Breast epithelium (tissue), 4 donors: ENCODE data around the gene LPP. TPM values are rescaled to one million over a fixed set of nuclear protein-coding genes. Genes with fewer than 3 reads are reported as not detected.

Source experiments
- DNase-seq, 2 donors: peaks; one replicate each; pipeline ENCODE4 v3.0.0-alpha.2; 2019; ENCODE audit warnings: low spot score in 2 of 2
- H3K27ac ChIP-seq, 2 donors: fragments of 200-600 bp; sonication (generic) in 1 of 2; one replicate each; pipeline ENCODE4 v1.5.1; 2016 to 2019; ENCODE audit warnings: mild to moderate bottlenecking in 1 of 2
- H3K27me3 ChIP-seq, 2 donors: fragments of 200-600 bp; sonication (generic) in 1 of 2; one replicate each; pipeline versions ENCODE4 v1.5.1 to v1.6.0; 2017 to 2019; ENCODE audit warnings: control low read depth in 1 of 2, mild to moderate bottlenecking in 1 of 2
- H3K36me3 ChIP-seq: fragments of 200-600 bp; one replicate; pipeline ENCODE4 v1.5.1; 2019
- H3K4me1 ChIP-seq, 2 donors: fragments of 200-600 bp; sonication (generic); one replicate each; pipeline ENCODE4 v1.5.1; 2016 to 2019; ENCODE audit warnings: control low read depth in 1 of 2
- H3K4me3 ChIP-seq, 3 donors: fragments of 200-600 bp; sonication (generic); 1 replicate in 2 of 3; 2 replicates in 1 of 3; pipeline ENCODE4 v1.5.1; 2016 to 2019; ENCODE audit warnings: mild to moderate bottlenecking in 3 of 3, moderate library complexity in 2 of 3
- H3K9me3 ChIP-seq, 2 donors: fragments of 200-600 bp; sonication (generic) in 1 of 2; one replicate each; pipeline ENCODE4 v1.5.1; 2016 to 2019; ENCODE audit warnings: control low read depth in 1 of 2
- CTCF ChIP-seq, 3 donors: fragments of 450-650 bp; IDR thresholded peaks; one replicate each; pipeline ENCODE4 v1.5.1; 2016 to 2017; ENCODE audit warnings: antibody characterized with exemption in 3 of 3, mild to moderate bottlenecking in 3 of 3, moderate library complexity in 3 of 3
- POLR2A ChIP-seq: fragments of 450-650 bp; IDR thresholded peaks from one replicate; pipeline ENCODE4 v1.6.1; 2016; ENCODE audit warnings: antibody characterized with exemption, mild to moderate bottlenecking, moderate library complexity
- POLR2AphosphoS5 ChIP-seq, 3 donors: sonication (generic); formaldehyde crosslinking; IDR thresholded peaks; one replicate each; pipeline ENCODE4 v1.6.1; 2017; ENCODE audit warnings: antibody characterized with exemption in 3 of 3
- intact Hi-C: fragments of 100-400 bp; cut with DNase I; formaldehyde crosslinking; loops from one replicate; pipeline ENCODE4 v1.15.1; 2023; ENCODE audit warnings: low total_unique reads
- total RNA-seq, 3 donors: library from RNA; depleted of rRNA; stranded (reverse); fragments of >200 nt; gene quantifications; one replicate each; pipeline ENCODE4 v1.1.0, GENCODE V29; 2016

LPP gene
- total RNA-seq, 3 donors from 2014 or later, result 135 to 183 (median 147) TPM

GRCh38 chr3:188769831-188770230 lies 615.9 kb downstream of the LPP start:
- no peaks in the 10 kb centered on the region for H3K27me3 ChIP-seq
- H3K4me1 ChIP-seq, result no peaks in the 10 kb centered on the region
- no peaks in the 10 kb centered on the region for H3K9me3 ChIP-seq
- no peaks in the 10 kb centered on the region for H3K36me3 ChIP-seq
- H3K4me3 ChIP-seq, result no peak overlapping the region
- intact Hi-C loops, result no loop called here
- DNase-seq, result no peak
- H3K27ac ChIP-seq, result no peak overlapping the region
- TF ChIP-seq POLR2AphosphoS5 (IDR thresholded peaks at IDR 0.05) (no peak), POLR2A (no peak), CTCF (IDR thresholded peaks at IDR 0.05) (no peak)

GRCh38 chr3:188772886-188773285 lies 618.9 kb downstream of the LPP start:
- no peak overlapping the region for H3K27ac ChIP-seq
- no peak for DNase-seq
- no peaks in the 10 kb centered on the region for H3K36me3 ChIP-seq
- intact Hi-C loops, result no loop called here
- H3K9me3 ChIP-seq, result no peaks in the 10 kb centered on the region
- TF ChIP-seq POLR2AphosphoS5 (IDR thresholded peaks at IDR 0.05) (no peak), POLR2A (no peak), CTCF (IDR thresholded peaks at IDR 0.05) (no peak)
- H3K27me3 ChIP-seq, result no peaks in the 10 kb centered on the region
- no peaks in the 10 kb centered on the region for H3K4me1 ChIP-seq
- H3K4me3 ChIP-seq, result no peak overlapping the region

- Histone ChIP-seq H3K4me3 (no peak overlapping the region), H3K4me1 (peaks cover 0 to 6% of the 10 kb centered on the region in 2 donors)
- intact Hi-C loops, result no loop called here
Measured at GRCh38 chr3:188775412-188775811, 621.5 kb downstream of the LPP start.

GRCh38 chr3:188776447-188776846 lies 622.5 kb downstream of the LPP start:
- DNase-seq, result no peak
- no peaks in the 10 kb centered on the region for H3K9me3 ChIP-seq
- no peak for TF ChIP-seq POLR2AphosphoS5 (IDR thresholded peaks at IDR 0.05)
- TF ChIP-seq CTCF (IDR thresholded peaks at IDR 0.05), result no peak
- no peak for TF ChIP-seq POLR2A
- intact Hi-C loops, result no loop called here
- H3K36me3 ChIP-seq, result no peaks in the 10 kb centered on the region
- peaks cover 0 to 7% of the 10 kb centered on the region in 2 donors for H3K4me1 ChIP-seq
- H3K27me3 ChIP-seq, result no peaks in the 10 kb centered on the region
- no peak overlapping the region for H3K4me3 ChIP-seq
- H3K27ac ChIP-seq, result no peak overlapping the region

More at GRCh38 chr3:188775412-188775811, 621.5 kb downstream of the LPP start:
- TF ChIP-seq POLR2AphosphoS5 (IDR thresholded peaks at IDR 0.05) (no peak), POLR2A (no peak)
- Histone ChIP-seq H3K27me3 (no peaks in the 10 kb centered on the region), H3K27ac (no peak overlapping the region), H3K36me3 (no peaks in the 10 kb centered on the region), H3K9me3 (no peaks in the 10 kb centered on the region)
- DNase-seq, result no peak

- TF ChIP-seq POLR2AphosphoS5 (IDR thresholded peaks at IDR 0.05), result no peak
- TF ChIP-seq POLR2A, result no peak
- H3K4me3 ChIP-seq, result no peak overlapping the region
- peaks cover 0 to 7% of the 10 kb centered on the region in 2 donors for H3K4me1 ChIP-seq
- H3K27ac ChIP-seq, result no peak overlapping the region
- no peaks in the 10 kb centered on the region for H3K36me3 ChIP-seq
- no peaks in the 10 kb centered on the region for H3K9me3 ChIP-seq
- DNase-seq, result no peak
- intact Hi-C loops, result no loop called here
- H3K27me3 ChIP-seq, result no peaks in the 10 kb centered on the region
Measured at GRCh38 chr3:188778091-188778852, 624.3 kb downstream of the LPP start.

- intact Hi-C loops, result no loop called here
- TF ChIP-seq CTCF (IDR thresholded peaks at IDR 0.05) (no peak), POLR2A (no peak), POLR2AphosphoS5 (IDR thresholded peaks at IDR 0.05) (no peak)
- peaks cover 0 to 7% of the 10 kb centered on the region in 2 donors for H3K4me1 ChIP-seq
- H3K27me3 ChIP-seq, result no peaks in the 10 kb centered on the region
- DNase-seq, result no peak
- peak overlapping the region; percentile 67 to 90 for H3K27ac ChIP-seq
- no peaks in the 10 kb centered on the region for H3K9me3 ChIP-seq
- H3K4me3 ChIP-seq, result no peak overlapping the region
- H3K36me3 ChIP-seq, result no peaks in the 10 kb centered on the region
Measured at GRCh38 chr3:188779281-188779980, 625.5 kb downstream of the LPP start.
